A549 (cell line): ENCODE results near the gene ZSWIM3. TPM values are rescaled to one million over a fixed set of nuclear protein-coding genes. Genes with fewer than 3 reads are reported as not detected.

Experiments used
- ATAC-seq, 2 experiments: fragments of 200-7000 bp in 1 of 2; fragments of >200 bp in 1 of 2; cut with Nextera tagmentation in 1 of 2; cut with Tn5 transposase in 1 of 2; 3 replicates each; pipeline versions ENCODE4 v1.8.0 to v1.9.1; 2018 to 2020; ENCODE audit warnings: mild to moderate bottlenecking in 1 of 2, moderate library complexity in 1 of 2
- CTCF ChIA-PET: fragments of 300-600 bp; sonication (Branson Sonifier 250); formaldehyde crosslinking; extraction: SDS; loops from one replicate; lab custom pipeline; 2021; ENCODE audit warnings: antibody characterized with exemption, inconsistent platforms; lab: Yijun Ruan, JAX
- POLR2A ChIA-PET: fragments of 350-600 bp; formaldehyde crosslinking; extraction: SDS; loops from one replicate; lab custom pipeline; 2021; ENCODE audit warnings: antibody characterized with exemption, inconsistent platforms; lab: Yijun Ruan, JAX
- DNase-seq, 2 experiments: peaks; one replicate each; pipeline versions ENCODE4 v3.0.0 to v3.0.0-alpha.2; 2011 to 2016; ENCODE audit warnings: low read depth in 1 of 2, low spot score in 1 of 2
- FAIRE-seq: peaks from 2 replicates; lab custom pipeline; 2011; peaks lifted over from hg19 to GRCh38; lab: Jason Lieb, UNC
- H3K27ac ChIP-seq, 2 experiments: fragments of >200 bp; sonication (Bioruptor Twin); formaldehyde crosslinking; 3 replicates each; pipeline ENCODE4 v1.5.1; 2016 to 2017
- H3K4me1 ChIP-seq: fragments of >200 bp; sonication (Bioruptor Twin); formaldehyde crosslinking; 3 replicates; pipeline ENCODE4 v1.6.1; 2016
- H3K4me2 ChIP-seq: fragments of >200 bp; sonication (Bioruptor Twin); formaldehyde crosslinking; 3 replicates; pipeline ENCODE4 v1.6.1; 2016
- H3K4me3 ChIP-seq: fragments of >200 bp; sonication (Bioruptor Twin); formaldehyde crosslinking; 3 replicates; pipeline ENCODE4 v1.5.1; 2016
- H3K9me3 ChIP-seq: fragments of >200 bp; sonication (Bioruptor Twin); formaldehyde crosslinking; 3 replicates; pipeline ENCODE4 v1.6.1; 2016
- CBX2 ChIP-seq: fragments of 200-600 bp; sonication (generic); IDR thresholded peaks from 2 replicates; pipeline ENCODE4 v1.6.1; 2016; ENCODE audit warnings: low read depth, mild to moderate bottlenecking, borderline replicate concordance
- EHMT2 ChIP-seq: fragments of 200-600 bp; sonication (generic); IDR thresholded peaks from 2 replicates; pipeline ENCODE4 v1.6.1; 2016; ENCODE audit warnings: antibody characterized with exemption, low read depth, mild to moderate bottlenecking, moderate library complexity
- HDAC2 ChIP-seq: fragments of 200-600 bp; sonication (generic); IDR thresholded peaks from 2 replicates; pipeline ENCODE4 v1.6.1; 2016
- HOXB13 ChIP-seq: fragments of 250-450 bp; sonication (Bioruptor Pico); IDR thresholded peaks from 2 replicates; pipeline ENCODE4 v1.5.0; 2020; ENCODE audit warnings: low read depth, mild to moderate bottlenecking, moderate library complexity
- JUN ChIP-seq, 2 experiments: fragments of >200 bp; sonication (Bioruptor Twin); formaldehyde crosslinking; IDR thresholded peaks; 2 replicates in 1 of 2; 3 replicates in 1 of 2; pipeline ENCODE4 v1.6.1; 2016 to 2017
- JUNB ChIP-seq: fragments of >200 bp; sonication (Bioruptor Twin); formaldehyde crosslinking; IDR thresholded peaks from 2 replicates; pipeline ENCODE4 v1.6.1; 2016
- KDM5A ChIP-seq: fragments of 200-600 bp; sonication (generic); IDR thresholded peaks from 2 replicates; pipeline ENCODE4 v1.6.1; 2016; ENCODE audit warnings: antibody characterized with exemption, mild to moderate bottlenecking
- POLR2AphosphoS2 ChIP-seq: conservative IDR thresholded peaks from 2 replicates; pipeline ENCODE4 v1.6.1; 2012; ENCODE audit warnings: low read length, improper control_type of control experiment, inconsistent platforms
- RARB ChIP-seq: fragments of 250-450 bp; sonication (Bioruptor Pico); IDR thresholded peaks from 2 replicates; pipeline ENCODE4 v1.8.0; 2021; ENCODE audit warnings: mild to moderate bottlenecking, moderate library complexity
- SMC3 ChIP-seq: fragments of >200 bp; sonication (Bioruptor Twin); formaldehyde crosslinking; IDR thresholded peaks from 3 replicates; pipeline ENCODE4 v1.6.1; 2018; ENCODE audit warnings: inconsistent platforms
- SREBF2 ChIP-seq: fragments of 450-650 bp; IDR thresholded peaks from 2 replicates; pipeline ENCODE4 v1.6.1; 2014; ENCODE audit warnings: mild to moderate bottlenecking, moderate library complexity
- TP53 ChIP-seq: fragments of 250-450 bp; sonication (Bioruptor Pico); IDR thresholded peaks from 2 replicates; pipeline ENCODE4 v1.5.0; 2021; ENCODE audit warnings: mild to moderate bottlenecking, moderate library complexity
- ZFP36 ChIP-seq: fragments of 450-650 bp; IDR thresholded peaks from 2 replicates; pipeline ENCODE4 v1.6.1; 2014; ENCODE audit warnings: borderline replicate concordance; ENCODE audit not compliant: partially characterized antibody
- ZNF302 ChIP-seq: fragments of 250-450 bp; sonication (Bioruptor Pico); IDR thresholded peaks from 2 replicates; pipeline ENCODE4 v1.9.0; 2021; ENCODE audit warnings: inconsistent platforms, mild to moderate bottlenecking, moderate library complexity
- ZSCAN20 ChIP-seq: fragments of 250-450 bp; sonication (Bioruptor Pico); IDR thresholded peaks from 2 replicates; pipeline ENCODE4 v1.8.0; 2022; ENCODE audit warnings: mild to moderate bottlenecking, moderate library complexity
- WGBS: methylation state at CpG from one replicate; pipeline ENCODE4 v1.1.6; 2017; ENCODE audit errors: missing lambda C conversion rate; 5-methylcytosine and 5-hydroxymethylcytosine counted together
- polyA plus RNA-seq, 4 experiments: library from polyadenylated mRNA; depleted of rRNA in 3 of 4; stranded (reverse); fragments of >200 nt; fragmentation: RNase III in 1 of 4; extraction: RNeasy Plus Mini Kit Qiagen cat#74134 plus additional on column Dnase treatment in 1 of 4; gene quantifications; 2 replicates in 3 of 4; 3 replicates in 1 of 4; pipeline ENCODE4 v1.2.3, GENCODE V29; 2011 to 2017
- TF ChIP-seq, protein P1 (sequence below): fragments of >200 bp; sonication (Bioruptor Twin); formaldehyde crosslinking; IDR thresholded peaks from 3 replicates; pipeline ENCODE4 v1.5.1; 2016
- TF ChIP-seq, protein P2 (sequence below): fragments of >200 bp; sonication (Bioruptor Twin); formaldehyde crosslinking; IDR thresholded peaks from 3 replicates; pipeline ENCODE4 v1.6.1; 2016
- TF ChIP-seq, protein P3 (sequence below): IDR thresholded peaks from 2 replicates; pipeline ENCODE4 v1.6.1; 2012
- TF ChIP-seq, protein P4 (sequence below): fragments of 200-600 bp; sonication (generic); IDR thresholded peaks from 2 replicates; pipeline ENCODE4 v1.6.1; 2016; ENCODE audit warnings: antibody characterized with exemption, mild to moderate bottlenecking, moderate library complexity
- TF ChIP-seq, protein P5 (sequence below): IDR thresholded peaks from 2 replicates; pipeline ENCODE4 v1.6.1; 2012

Gene ZSWIM3
- polyA plus RNA-seq, 2 of the 4 experiments (the other 2 are of a cell fraction), result 1.1 to 1.3 TPM

DNA sequence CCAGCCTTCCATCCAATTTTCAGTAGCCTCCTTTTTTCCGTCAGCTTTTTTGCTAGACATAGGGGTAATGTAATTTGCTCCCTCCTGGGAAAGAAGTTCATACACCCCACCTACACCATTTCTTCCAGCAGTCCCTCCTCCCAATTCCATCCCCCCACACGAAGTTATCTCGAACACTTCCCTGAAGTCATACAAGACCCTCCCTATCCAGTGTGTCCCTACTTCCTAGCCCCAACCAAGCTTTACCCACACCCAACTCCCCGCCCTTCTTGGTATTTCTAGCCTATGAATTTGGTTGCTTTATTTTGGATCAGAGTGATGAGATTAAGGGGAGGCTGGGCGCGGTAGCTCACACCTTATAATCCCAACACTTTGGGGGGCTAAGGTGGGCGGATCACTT is 43.9 kb upstream of the ZSWIM3 start:
- no peak for FAIRE-seq
- H3K4me2 ChIP-seq, result peak overlapping the region; percentile 99

DNA sequence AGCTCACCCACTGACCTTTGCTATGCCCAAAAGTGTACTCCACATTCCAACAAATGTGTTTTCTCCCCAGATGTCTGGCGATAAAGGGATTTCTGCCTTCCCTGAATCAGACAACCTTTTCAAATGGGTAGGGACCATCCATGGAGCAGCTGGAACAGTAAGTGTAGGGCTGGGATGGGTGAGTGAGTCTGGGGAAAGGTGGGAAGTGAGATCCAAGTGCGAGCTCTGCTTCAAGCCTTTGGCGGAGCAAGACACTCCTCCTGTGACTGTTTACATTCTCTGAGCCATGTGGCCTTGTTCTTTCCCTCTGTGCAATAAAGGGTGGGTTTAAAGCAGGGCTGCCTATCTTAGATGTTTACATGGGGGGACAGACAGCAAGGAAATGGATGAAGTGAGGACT is 43.1 kb upstream of the ZSWIM3 start:
- no peak for ATAC-seq
- H3K4me1 ChIP-seq, result peaks cover 50% of the 10 kb centered on the region
- POLR2A ChIA-PET, result interaction anchor here (0.7 kb wide), 1 partner anchor 16 kb away, joined by 3 read pairs; no protein-coding TSS in a partner anchor
- no peak overlapping the region for H3K27ac ChIP-seq
- no peak for DNase-seq
- no peaks in the 10 kb centered on the region for H3K9me3 ChIP-seq
- H3K4me3 ChIP-seq, result peak overlapping the region; percentile 87; the same call in 1 of the 3 replicates
- 98% methylated on average over 3 of the region's 3 CpGs for WGBS
- CTCF ChIA-PET, result interaction anchor here (0.5 to 4.9 kb wide), 5 partner anchors 8 to 378 kb away, joined by 3 to 30 read pairs (median 5); no protein-coding TSS in a partner anchor
- H3K4me2 ChIP-seq, result peak overlapping the region; percentile 99
- no peak for TF ChIP-seq JUNB
- TF ChIP-seq TP53 (CRISPR knock-in tag), result no peak
- no peak for TF ChIP-seq HOXB13 (CRISPR knock-in tag)
- no peak for TF ChIP-seq ZSCAN20 (CRISPR knock-in tag)
- TF ChIP-seq JUN (IDR thresholded peaks at IDR 0.05), result no peak
- FAIRE-seq, result no peak

More for the DNA sequence above, 43.9 kb upstream of the ZSWIM3 start:
- H3K4me1 ChIP-seq, result peaks cover 50% of the 10 kb centered on the region
- DNase-seq, result no peak
- peak overlapping the region; percentile 84 to 93 for H3K27ac ChIP-seq
- no peak for ATAC-seq
- 40% methylated on average over 7 of the region's 7 CpGs for WGBS
- TF ChIP-seq, protein P1, sequence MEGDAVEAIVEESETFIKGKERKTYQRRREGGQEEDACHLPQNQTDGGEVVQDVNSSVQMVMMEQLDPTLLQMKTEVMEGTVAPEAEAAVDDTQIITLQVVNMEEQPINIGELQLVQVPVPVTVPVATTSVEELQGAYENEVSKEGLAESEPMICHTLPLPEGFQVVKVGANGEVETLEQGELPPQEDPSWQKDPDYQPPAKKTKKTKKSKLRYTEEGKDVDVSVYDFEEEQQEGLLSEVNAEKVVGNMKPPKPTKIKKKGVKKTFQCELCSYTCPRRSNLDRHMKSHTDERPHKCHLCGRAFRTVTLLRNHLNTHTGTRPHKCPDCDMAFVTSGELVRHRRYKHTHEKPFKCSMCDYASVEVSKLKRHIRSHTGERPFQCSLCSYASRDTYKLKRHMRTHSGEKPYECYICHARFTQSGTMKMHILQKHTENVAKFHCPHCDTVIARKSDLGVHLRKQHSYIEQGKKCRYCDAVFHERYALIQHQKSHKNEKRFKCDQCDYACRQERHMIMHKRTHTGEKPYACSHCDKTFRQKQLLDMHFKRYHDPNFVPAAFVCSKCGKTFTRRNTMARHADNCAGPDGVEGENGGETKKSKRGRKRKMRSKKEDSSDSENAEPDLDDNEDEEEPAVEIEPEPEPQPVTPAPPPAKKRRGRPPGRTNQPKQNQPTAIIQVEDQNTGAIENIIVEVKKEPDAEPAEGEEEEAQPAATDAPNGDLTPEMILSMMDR, result no peak
- TF ChIP-seq, protein P2, sequence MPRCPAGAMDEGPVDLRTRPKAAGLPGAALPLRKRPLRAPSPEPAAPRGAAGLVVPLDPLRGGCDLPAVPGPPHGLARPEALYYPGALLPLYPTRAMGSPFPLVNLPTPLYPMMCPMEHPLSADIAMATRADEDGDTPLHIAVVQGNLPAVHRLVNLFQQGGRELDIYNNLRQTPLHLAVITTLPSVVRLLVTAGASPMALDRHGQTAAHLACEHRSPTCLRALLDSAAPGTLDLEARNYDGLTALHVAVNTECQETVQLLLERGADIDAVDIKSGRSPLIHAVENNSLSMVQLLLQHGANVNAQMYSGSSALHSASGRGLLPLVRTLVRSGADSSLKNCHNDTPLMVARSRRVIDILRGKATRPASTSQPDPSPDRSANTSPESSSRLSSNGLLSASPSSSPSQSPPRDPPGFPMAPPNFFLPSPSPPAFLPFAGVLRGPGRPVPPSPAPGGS, result no peak
- H3K4me3 ChIP-seq, result peak overlapping the region; percentile 87
- CTCF ChIA-PET, result interaction anchor here (0.9 to 4.9 kb wide), 6 partner anchors 9 to 156 kb away, joined by 3 to 30 read pairs (median 5); partner anchors contain the start of genes DNTTIP1 and WFDC3
- no peaks in the 10 kb centered on the region for H3K9me3 ChIP-seq
- POLR2A ChIA-PET, result interaction anchor here (0.8 to 1.5 kb wide), 2 partner anchors 9 to 21 kb away, joined by 3 to 6 read pairs; partner anchors contain the start of gene SNX21

DNA sequence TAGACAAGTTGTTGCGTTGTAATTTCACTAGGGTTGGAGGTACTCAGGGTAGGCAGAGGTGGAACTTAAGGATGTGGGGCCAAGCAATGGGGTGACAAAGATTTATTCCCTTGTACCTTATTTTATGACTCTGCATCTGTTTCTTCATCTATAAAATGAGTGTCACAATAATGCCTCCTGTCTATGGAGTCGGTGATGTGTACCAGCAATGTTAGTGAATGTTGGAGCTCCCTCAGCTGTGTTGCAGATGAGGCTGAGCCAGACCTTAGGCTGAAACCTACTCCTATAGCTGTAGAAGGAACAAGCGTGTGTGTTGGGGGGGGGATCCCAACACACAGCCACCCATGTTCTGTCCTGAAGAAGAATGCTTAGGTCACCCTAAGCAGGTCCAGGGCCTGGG is 40.5 kb upstream of the ZSWIM3 start:
- DNase-seq (no peak), ATAC-seq (no peak), FAIRE-seq (no peak)
- WGBS, result 95% methylated on average over 3 of the region's 3 CpGs
- TF ChIP-seq, protein P3, sequence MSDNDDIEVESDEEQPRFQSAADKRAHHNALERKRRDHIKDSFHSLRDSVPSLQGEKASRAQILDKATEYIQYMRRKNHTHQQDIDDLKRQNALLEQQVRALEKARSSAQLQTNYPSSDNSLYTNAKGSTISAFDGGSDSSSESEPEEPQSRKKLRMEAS, result no peak
- no peak for TF ChIP-seq ZNF302 (CRISPR knock-in tag)
- no peak for TF ChIP-seq SMC3
- no peak for TF ChIP-seq POLR2AphosphoS2
- no peak for TF ChIP-seq RARB (CRISPR knock-in tag)
- no peak for TF ChIP-seq EHMT2
- no peak for TF ChIP-seq SREBF2
- peaks cover 45% of the 10 kb centered on the region for H3K4me1 ChIP-seq
- ChIA-PET CTCF (interaction anchor here (0.6 to 4.9 kb wide), 5 partner anchors 9 to 153 kb away, joined by 3 to 30 read pairs (median 6); no protein-coding TSS in a partner anchor), POLR2A (no interaction called here)
- H3K27ac ChIP-seq, result no peak overlapping the region
- H3K4me3 ChIP-seq, result no peak overlapping the region
- H3K4me2 ChIP-seq, result no peak overlapping the region
- H3K9me3 ChIP-seq, result no peaks in the 10 kb centered on the region

DNA sequence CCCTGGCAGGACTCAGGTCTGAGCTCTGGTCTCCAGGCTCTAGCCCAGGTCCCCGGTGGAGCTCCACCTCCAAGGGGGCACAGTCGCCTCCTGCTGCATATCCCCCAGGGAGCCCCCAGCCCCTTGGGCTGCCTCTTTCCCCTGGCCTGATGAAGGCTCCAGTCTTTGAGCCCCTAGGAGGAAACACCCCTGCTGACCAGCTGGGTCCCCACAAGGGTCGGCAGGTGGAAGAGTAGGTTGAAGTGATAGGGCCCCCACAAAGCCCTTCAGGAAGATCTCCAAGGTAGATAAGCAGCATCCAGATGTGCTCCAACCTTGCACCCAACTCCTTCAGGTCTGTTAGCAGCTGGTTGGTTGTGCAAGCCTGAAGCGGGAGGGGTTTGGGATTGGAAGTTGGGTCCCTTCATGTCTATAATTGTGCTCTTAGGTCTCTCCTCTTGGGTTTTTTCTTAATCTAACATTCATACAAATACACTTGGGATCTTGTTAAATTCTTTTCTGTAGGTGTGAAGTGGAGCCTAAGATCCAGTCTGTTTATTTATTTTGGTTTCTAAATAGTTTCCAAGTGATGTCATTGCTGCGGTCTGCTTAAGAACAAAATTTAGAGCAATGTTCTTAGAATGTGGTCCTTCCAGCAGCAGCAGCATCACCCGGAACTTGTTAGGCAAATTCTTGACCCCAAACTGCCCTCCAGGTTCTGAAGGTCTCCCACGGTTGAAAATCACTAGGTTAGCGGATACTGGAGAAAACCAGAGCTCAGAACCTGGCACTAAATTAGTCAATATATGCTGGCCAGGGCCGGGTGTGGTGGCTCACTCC is 39.8 kb upstream of the ZSWIM3 start:
- no peak for DNase-seq
- Histone ChIP-seq H3K4me3 (no peak overlapping the region), H3K9me3 (no peaks in the 10 kb centered on the region), H3K4me2 (no peak overlapping the region), H3K27ac (no peak overlapping the region), H3K4me1 (peaks cover 45% of the 10 kb centered on the region)
- ATAC-seq, result no peak
- no peak for FAIRE-seq
- ChIA-PET POLR2A (no interaction called here), CTCF (interaction anchor here (0.6 to 4.9 kb wide), 7 partner anchors 9 to 152 kb away, joined by 3 to 30 read pairs (median 4); no protein-coding TSS in a partner anchor)
- WGBS, result 75% methylated on average over 9 of the region's 9 CpGs
- TF ChIP-seq, protein P4, sequence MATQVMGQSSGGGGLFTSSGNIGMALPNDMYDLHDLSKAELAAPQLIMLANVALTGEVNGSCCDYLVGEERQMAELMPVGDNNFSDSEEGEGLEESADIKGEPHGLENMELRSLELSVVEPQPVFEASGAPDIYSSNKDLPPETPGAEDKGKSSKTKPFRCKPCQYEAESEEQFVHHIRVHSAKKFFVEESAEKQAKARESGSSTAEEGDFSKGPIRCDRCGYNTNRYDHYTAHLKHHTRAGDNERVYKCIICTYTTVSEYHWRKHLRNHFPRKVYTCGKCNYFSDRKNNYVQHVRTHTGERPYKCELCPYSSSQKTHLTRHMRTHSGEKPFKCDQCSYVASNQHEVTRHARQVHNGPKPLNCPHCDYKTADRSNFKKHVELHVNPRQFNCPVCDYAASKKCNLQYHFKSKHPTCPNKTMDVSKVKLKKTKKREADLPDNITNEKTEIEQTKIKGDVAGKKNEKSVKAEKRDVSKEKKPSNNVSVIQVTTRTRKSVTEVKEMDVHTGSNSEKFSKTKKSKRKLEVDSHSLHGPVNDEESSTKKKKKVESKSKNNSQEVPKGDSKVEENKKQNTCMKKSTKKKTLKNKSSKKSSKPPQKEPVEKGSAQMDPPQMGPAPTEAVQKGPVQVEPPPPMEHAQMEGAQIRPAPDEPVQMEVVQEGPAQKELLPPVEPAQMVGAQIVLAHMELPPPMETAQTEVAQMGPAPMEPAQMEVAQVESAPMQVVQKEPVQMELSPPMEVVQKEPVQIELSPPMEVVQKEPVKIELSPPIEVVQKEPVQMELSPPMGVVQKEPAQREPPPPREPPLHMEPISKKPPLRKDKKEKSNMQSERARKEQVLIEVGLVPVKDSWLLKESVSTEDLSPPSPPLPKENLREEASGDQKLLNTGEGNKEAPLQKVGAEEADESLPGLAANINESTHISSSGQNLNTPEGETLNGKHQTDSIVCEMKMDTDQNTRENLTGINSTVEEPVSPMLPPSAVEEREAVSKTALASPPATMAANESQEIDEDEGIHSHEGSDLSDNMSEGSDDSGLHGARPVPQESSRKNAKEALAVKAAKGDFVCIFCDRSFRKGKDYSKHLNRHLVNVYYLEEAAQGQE, result no peak
- TF ChIP-seq KDM5A (no peak), ZFP36 (no peak), JUN (IDR thresholded peaks at IDR 0.05) (peak in 1 of 2 experiments; percentile 43; a peak in 1 of 5 replicates), CBX2 (no peak), HDAC2 (no peak)
- TF ChIP-seq, protein P5, sequence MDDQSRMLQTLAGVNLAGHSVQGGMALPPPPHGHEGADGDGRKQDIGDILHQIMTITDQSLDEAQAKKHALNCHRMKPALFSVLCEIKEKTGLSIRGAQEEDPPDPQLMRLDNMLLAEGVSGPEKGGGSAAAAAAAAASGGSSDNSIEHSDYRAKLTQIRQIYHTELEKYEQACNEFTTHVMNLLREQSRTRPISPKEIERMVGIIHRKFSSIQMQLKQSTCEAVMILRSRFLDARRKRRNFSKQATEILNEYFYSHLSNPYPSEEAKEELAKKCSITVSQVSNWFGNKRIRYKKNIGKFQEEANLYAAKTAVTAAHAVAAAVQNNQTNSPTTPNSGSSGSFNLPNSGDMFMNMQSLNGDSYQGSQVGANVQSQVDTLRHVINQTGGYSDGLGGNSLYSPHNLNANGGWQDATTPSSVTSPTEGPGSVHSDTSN, result 0 out of 2 replicates have a peak, but pooled peaks have one; percentile 6
- TF ChIP-seq, protein P3, result no peak
